MM.1S (cell line): ENCODE data around the gene SHISA7.
"Not testable (repeated sequence)": the region's sequence is repeated elsewhere in the genome, so short reads cannot be mapped to it uniquely, and the experiment has no call there.

Experiments used
- DNase-seq: peaks from one replicate; pipeline ENCODE4 v3.0.0-alpha.2; 2015
- H2AFZ ChIP-seq: fragments of 300-600 bp; sonication (generic); 2 replicates; pipeline ENCODE4 v1.6.0; 2016; ENCODE audit warnings: antibody characterized with exemption, low read length
- H3F3A ChIP-seq: fragments of 300-600 bp; sonication (generic); 2 replicates; pipeline ENCODE4 v1.6.1; 2016; ENCODE audit warnings: mild to moderate bottlenecking, antibody characterized with exemption, low read length, moderate library complexity, mixed read lengths; ENCODE audit not compliant: insufficient read depth
- H3K27ac ChIP-seq: fragments of 300-600 bp; sonication (generic); 2 replicates; pipeline ENCODE4 v1.5.1; 2016; ENCODE audit warnings: mild to moderate bottlenecking, low read length
- H3K27me3 ChIP-seq: fragments of 300-600 bp; sonication (generic); replicated peaks from 2 replicates; pipeline ENCODE4 v1.6.0; 2016; ENCODE audit warnings: low read length; ENCODE audit not compliant: insufficient read depth
- H3K36me3 ChIP-seq: fragments of 300-600 bp; sonication (generic); replicated peaks from 2 replicates; pipeline ENCODE4 v1.6.1; 2016; ENCODE audit warnings: mild to moderate bottlenecking, low read length, mixed read lengths; ENCODE audit not compliant: insufficient read depth
- H3K4me1 ChIP-seq: fragments of 300-600 bp; sonication (generic); 2 replicates; pipeline ENCODE4 v1.6.1; 2016; ENCODE audit warnings: low read length, mixed read lengths
- H3K4me2 ChIP-seq: fragments of 300-600 bp; sonication (generic); 2 replicates; pipeline ENCODE4 v1.6.0; 2016; ENCODE audit warnings: low read depth, low read length
- H3K4me3 ChIP-seq: fragments of 300-600 bp; sonication (generic); 2 replicates; pipeline ENCODE4 v1.5.1; 2016; ENCODE audit warnings: low read length, mixed read lengths
- H3K79me2 ChIP-seq: fragments of 300-600 bp; sonication (generic); 2 replicates; pipeline ENCODE4 v1.6.1; 2016; ENCODE audit warnings: mixed run types, low read length, mixed read lengths
- H3K9ac ChIP-seq: fragments of 300-600 bp; sonication (generic); 2 replicates; pipeline ENCODE4 v1.6.1; 2016; ENCODE audit warnings: low read length, mixed read lengths
- H3K9me2 ChIP-seq: fragments of 300-600 bp; sonication (generic); replicated peaks from 2 replicates; pipeline ENCODE4 v1.6.1; 2016; ENCODE audit warnings: mild to moderate bottlenecking, low read length, mixed read lengths; ENCODE audit not compliant: insufficient read depth
- H3K9me3 ChIP-seq: fragments of 300-600 bp; sonication (generic); replicated peaks from 2 replicates; pipeline ENCODE4 v1.6.1; 2016; ENCODE audit warnings: mild to moderate bottlenecking, low read length, mixed read lengths; ENCODE audit not compliant: insufficient read depth
- H4K20me1 ChIP-seq: fragments of 300-600 bp; sonication (generic); 2 replicates; pipeline ENCODE4 v1.6.1; 2016; ENCODE audit warnings: mild to moderate bottlenecking, low read length, moderate library complexity, mixed read lengths; ENCODE audit not compliant: insufficient read depth
- EZH2 ChIP-seq: fragments of 300-600 bp; sonication (generic); optimal IDR thresholded peaks from 2 replicates; pipeline ENCODE3; 2017; ENCODE audit warnings: low read depth, mild to moderate bottlenecking, antibody characterized with exemption, low read length, mixed read lengths
- EZH2phosphoT487 ChIP-seq: fragments of 300-600 bp; sonication (generic); IDR thresholded peaks from 2 replicates; pipeline ENCODE4 v1.6.1; 2018; ENCODE audit warnings: antibody characterized with exemption, low read length
- TF ChIP-seq, protein P1 (sequence below): fragments of 300-600 bp; sonication (generic); IDR thresholded peaks from 2 replicates; pipeline ENCODE4 v1.5.1; 2016; ENCODE audit warnings: antibody characterized with exemption, low read length, mixed read lengths

SHISA7 gene

DNA sequence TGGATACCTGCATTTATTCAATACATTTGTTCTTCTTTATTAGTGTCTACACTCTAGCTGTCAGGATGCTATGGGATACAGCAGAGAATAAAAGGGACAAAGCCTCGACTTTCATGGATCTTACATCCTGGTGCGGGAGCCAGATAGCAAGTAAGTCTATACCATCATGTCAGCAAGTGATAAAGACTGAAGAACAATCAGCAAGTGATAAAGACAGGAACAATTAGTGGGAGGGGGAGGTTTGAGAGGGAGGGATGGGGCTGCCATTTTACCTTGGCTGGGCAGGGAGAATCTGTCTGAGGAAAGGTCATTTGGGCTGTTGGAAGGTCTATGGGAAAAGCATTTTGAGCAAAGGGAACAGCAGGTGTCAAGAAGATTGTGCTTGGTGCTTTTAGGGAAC, 32.9 kb downstream of the SHISA7 start:
- TF ChIP-seq EZH2 (no peak), EZH2phosphoT487 (no peak)
- TF ChIP-seq, protein P1, sequence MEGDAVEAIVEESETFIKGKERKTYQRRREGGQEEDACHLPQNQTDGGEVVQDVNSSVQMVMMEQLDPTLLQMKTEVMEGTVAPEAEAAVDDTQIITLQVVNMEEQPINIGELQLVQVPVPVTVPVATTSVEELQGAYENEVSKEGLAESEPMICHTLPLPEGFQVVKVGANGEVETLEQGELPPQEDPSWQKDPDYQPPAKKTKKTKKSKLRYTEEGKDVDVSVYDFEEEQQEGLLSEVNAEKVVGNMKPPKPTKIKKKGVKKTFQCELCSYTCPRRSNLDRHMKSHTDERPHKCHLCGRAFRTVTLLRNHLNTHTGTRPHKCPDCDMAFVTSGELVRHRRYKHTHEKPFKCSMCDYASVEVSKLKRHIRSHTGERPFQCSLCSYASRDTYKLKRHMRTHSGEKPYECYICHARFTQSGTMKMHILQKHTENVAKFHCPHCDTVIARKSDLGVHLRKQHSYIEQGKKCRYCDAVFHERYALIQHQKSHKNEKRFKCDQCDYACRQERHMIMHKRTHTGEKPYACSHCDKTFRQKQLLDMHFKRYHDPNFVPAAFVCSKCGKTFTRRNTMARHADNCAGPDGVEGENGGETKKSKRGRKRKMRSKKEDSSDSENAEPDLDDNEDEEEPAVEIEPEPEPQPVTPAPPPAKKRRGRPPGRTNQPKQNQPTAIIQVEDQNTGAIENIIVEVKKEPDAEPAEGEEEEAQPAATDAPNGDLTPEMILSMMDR = no peak
- H3K36me3 ChIP-seq = peaks cover 3% of the 10 kb centered on the region

DNA sequence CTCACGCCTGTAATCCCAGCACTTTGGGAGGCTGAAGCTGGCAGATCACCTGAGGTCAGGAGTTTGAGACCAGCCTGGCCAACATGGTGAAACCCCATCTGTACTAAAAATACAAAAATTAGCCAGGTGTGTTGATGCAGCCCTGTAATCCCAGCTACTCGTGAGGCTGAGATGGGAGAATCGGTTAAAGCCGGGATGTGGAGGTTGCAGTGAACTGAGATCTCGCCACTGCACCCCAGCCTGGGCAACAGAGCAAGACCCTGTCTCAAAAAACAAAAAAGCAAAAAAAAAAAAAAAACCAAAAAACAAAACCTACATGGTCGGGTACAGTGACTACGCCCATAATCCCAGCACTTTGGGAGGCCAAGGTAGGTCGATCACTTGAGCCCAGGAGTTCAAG, 33.9 kb downstream of the SHISA7 start:
- H3K9me2 ChIP-seq, DNase-seq, H3K27me3 ChIP-seq, H3K9me3 ChIP-seq, H3K36me3 ChIP-seq, H3K27ac ChIP-seq, H3K4me3 ChIP-seq, H3K4me2 ChIP-seq, H2AFZ ChIP-seq, H3K9ac ChIP-seq: not testable (repeated sequence)
- Histone ChIP-seq H3K4me1 (peaks cover 20% of the 10 kb centered on the region), H4K20me1 (peaks cover 11% of the 10 kb centered on the region), H3F3A (peaks cover 14% of the 10 kb centered on the region), H3K79me2 (peaks cover 29% of the 10 kb centered on the region)

More for the DNA sequence above, 32.9 kb downstream of the SHISA7 start:
- H3K79me2 ChIP-seq = peaks cover 23% of the 10 kb centered on the region
- H3K4me3 ChIP-seq = no peak overlapping the region
- H3F3A ChIP-seq = peaks cover 11% of the 10 kb centered on the region
- no peaks in the 10 kb centered on the region for H3K9me2 ChIP-seq
- H3K9me3 ChIP-seq = no peaks in the 10 kb centered on the region
- no peak overlapping the region for H2AFZ ChIP-seq
- peaks cover 5% of the 10 kb centered on the region; the same call in 1 of the 2 replicates for H3K27me3 ChIP-seq
- no peak overlapping the region for H3K27ac ChIP-seq
- DNase-seq = no peak
- H3K9ac ChIP-seq = no peak overlapping the region
- H3K4me1 ChIP-seq = peaks cover 20% of the 10 kb centered on the region
- peaks cover 11% of the 10 kb centered on the region for H4K20me1 ChIP-seq
- H3K4me2 ChIP-seq = no peak overlapping the region

DNA sequence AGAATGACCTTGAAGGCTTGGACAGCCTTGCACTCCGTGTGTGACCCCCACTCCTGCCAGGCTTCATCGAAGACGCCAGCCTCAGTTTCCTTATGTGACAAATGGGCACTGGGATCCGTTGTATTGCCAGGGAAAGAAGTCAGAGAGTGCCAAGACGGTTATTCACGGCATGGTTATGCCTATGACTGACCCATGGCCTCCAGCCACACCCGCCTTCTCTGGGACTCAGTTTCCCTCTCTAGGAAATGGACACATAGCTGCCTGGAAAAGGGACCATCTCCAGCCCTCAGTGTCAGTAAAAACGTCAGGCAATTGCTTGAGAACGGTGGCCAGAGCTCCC, 34.6 kb downstream of the SHISA7 start:
- Histone ChIP-seq H3K9me2 (no peaks in the 10 kb centered on the region), H3K27me3 (peaks cover 5% of the 10 kb centered on the region; the same call in 1 of the 2 replicates), H3K4me2 (peak overlapping the region; percentile 98), H3F3A (peaks cover 17% of the 10 kb centered on the region), H3K27ac (peak overlapping the region; percentile 93; the same call in 1 of the 2 replicates), H3K9ac (peak overlapping the region; percentile 66), H4K20me1 (peaks cover 11% of the 10 kb centered on the region), H3K4me3 (peak overlapping the region; percentile 70), H3K79me2 (peaks cover 34% of the 10 kb centered on the region), H3K36me3 (peaks cover 10% of the 10 kb centered on the region), H3K9me3 (no peaks in the 10 kb centered on the region), H3K4me1 (peaks cover 20% of the 10 kb centered on the region), H2AFZ (peak overlapping the region; percentile 99)
- DNase-seq = no peak
- TF ChIP-seq EZH2 = no peak
- TF ChIP-seq, protein P1 = no peak
- no peak for TF ChIP-seq EZH2phosphoT487

DNA sequence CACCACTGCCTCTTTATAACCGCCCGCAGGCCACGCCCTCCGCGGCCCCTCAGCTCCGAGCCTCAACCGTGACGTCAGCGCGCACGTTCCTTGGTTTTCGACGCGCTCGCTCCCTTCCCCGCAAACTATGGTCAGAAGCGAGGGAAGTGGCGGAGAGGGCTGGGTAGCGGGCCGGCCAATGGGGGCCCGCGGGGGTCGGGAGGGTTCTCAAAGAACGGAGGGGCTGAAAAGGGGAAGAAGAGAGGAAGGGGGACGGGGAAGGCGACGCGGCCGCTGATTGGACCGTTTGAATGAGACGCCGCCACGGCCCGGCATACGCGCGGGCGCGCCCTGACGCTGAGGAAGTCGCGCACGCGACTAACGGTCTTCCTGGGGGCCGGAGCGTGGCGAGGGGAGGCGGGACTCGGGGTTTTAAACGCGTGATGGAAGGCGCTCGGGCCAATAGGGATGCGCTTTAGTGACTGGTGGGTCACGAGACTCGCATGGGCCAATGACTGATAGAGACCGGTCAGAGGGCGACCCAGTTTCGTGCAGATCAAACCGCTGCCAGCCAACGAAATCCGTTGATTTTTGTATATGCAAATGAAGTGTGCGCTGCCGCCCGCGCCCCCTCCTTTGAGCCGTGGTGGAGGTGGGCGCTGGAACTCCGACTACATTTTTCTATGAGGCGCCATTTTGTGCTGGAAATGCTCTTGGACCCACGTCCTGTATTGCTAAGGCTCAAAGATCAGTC, 35.1 kb downstream of the SHISA7 start:
- peak; percentile 99 for DNase-seq
- Histone ChIP-seq H3K79me2 (peaks cover 39% of the 10 kb centered on the region), H3K9me3 (no peaks in the 10 kb centered on the region), H3K4me2 (peak overlapping the region; percentile 98), H3K4me1 (peaks cover 20% of the 10 kb centered on the region), H2AFZ (peak overlapping the region; percentile 99), H3F3A (peaks cover 20% of the 10 kb centered on the region), H3K27ac (peak overlapping the region; percentile 93), H3K9ac (peak overlapping the region; percentile 91), H3K27me3 (peaks cover 5% of the 10 kb centered on the region; the same call in 1 of the 2 replicates), H3K9me2 (no peaks in the 10 kb centered on the region), H3K36me3 (peaks cover 13% of the 10 kb centered on the region), H3K4me3 (peak overlapping the region; percentile 89), H4K20me1 (peaks cover 15% of the 10 kb centered on the region)
- TF ChIP-seq EZH2 (no peak), EZH2phosphoT487 (no peak)
- TF ChIP-seq, protein P1 = no peak

DNA sequence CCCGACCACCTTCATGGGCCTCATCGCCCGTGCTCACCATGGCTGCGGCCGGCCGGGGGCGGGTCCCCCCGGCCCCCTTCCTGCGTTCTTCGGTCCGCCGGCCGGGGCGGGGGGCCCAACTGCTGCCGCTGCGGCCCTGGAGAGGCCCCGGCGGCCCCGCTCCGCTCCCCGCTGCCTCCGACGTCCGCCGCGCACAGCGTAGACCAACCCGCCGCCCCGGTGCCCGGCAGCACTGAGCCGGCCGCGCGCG, 35.6 kb downstream of the SHISA7 start, which contains the start of gene UBE2S:
Gene UBE2S, minus strand, starts transcription at position 239 of the 250 bp plus-strand sequence. Its CDS starts 199 bp downstream, at position 40.
- H4K20me1 ChIP-seq = peaks cover 20% of the 10 kb centered on the region
- not testable (repeated sequence) for H3K27me3 ChIP-seq, H3K9me2 ChIP-seq, DNase-seq, H3K9me3 ChIP-seq
- H3K4me2 ChIP-seq = peak within 1 kb of the TSS; percentile 98
- peaks cover 17% of the 10 kb centered on the region for H3K36me3 ChIP-seq
- peak within 1 kb of the TSS; percentile 99 for H2AFZ ChIP-seq
- H3F3A ChIP-seq = peaks cover 21% of the 10 kb centered on the region
- H3K9ac ChIP-seq = peak within 1 kb of the TSS; percentile 91
- peaks cover 44% of the 10 kb centered on the region for H3K79me2 ChIP-seq
- peak within 1 kb of the TSS; percentile 93 for H3K27ac ChIP-seq
- H3K4me1 ChIP-seq = peaks cover 20% of the 10 kb centered on the region
- peak within 1 kb of the TSS; percentile 89 for H3K4me3 ChIP-seq
